HG03565 (cell line): Measurements from ENCODE around the gene RHOBTB3.
"Not testable (repeated sequence)": the region's sequence is repeated elsewhere in the genome, so short reads cannot be mapped to it uniquely, and the experiment has no call there.

Source experiments
- ATAC-seq: cut with Tn5 transposase; IDR thresholded peaks from one replicate; pipeline ENCODE4 v1.9.1; 2021; ENCODE audit warnings: mild to moderate bottlenecking, moderate library complexity; ENCODE audit not compliant: unreplicated experiment

The RHOBTB3 gene

GRCh38 chr5:95730730-95731570, at the start of gene RHOBTB3:
RHOBTB3 (plus strand) TSS chr5:95731336; CDS start chr5:95731683, 347 bp downstream.
- peak; percentile 32 for ATAC-seq

GRCh38 chr5:95682891-95683290, 48.2 kb upstream of the RHOBTB3 start, which contains the start of gene SPATA9:
SPATA9 (minus strand) TSS chr5:95682991; CDS start chr5:95682854, 137 bp downstream.
- ATAC-seq: no peak

- ATAC-seq: no peak
Measured at GRCh38 chr5:95684361-95684760, 46.8 kb upstream of the RHOBTB3 start.

- no peak for ATAC-seq
Measured at GRCh38 chr5:95686651-95687050, 44.5 kb upstream of the RHOBTB3 start.

- ATAC-seq: no peak
Measured at GRCh38 chr5:95689680-95690079, 41.5 kb upstream of the RHOBTB3 start.

GRCh38 chr5:95690333-95690732, 40.8 kb upstream of the RHOBTB3 start:
- ATAC-seq: no peak

- no peak for ATAC-seq
Measured at GRCh38 chr5:95697781-95698681, 33.1 kb upstream of the RHOBTB3 start.

GRCh38 chr5:95699337-95699736, 31.8 kb upstream of the RHOBTB3 start:
- ATAC-seq: no peak

- ATAC-seq: no peak
Measured at GRCh38 chr5:95701074-95701473, 30.1 kb upstream of the RHOBTB3 start.

GRCh38 chr5:95704150-95704549, 27.0 kb upstream of the RHOBTB3 start:
- no peak for ATAC-seq

- ATAC-seq: not testable (repeated sequence)
Measured at GRCh38 chr5:95706196-95706595, 24.9 kb upstream of the RHOBTB3 start.

GRCh38 chr5:95707055-95707454, 24.1 kb upstream of the RHOBTB3 start:
- ATAC-seq: no peak

- not testable (repeated sequence) for ATAC-seq
Measured at GRCh38 chr5:95707534-95708188, 23.5 kb upstream of the RHOBTB3 start.

- ATAC-seq: no peak
Measured at GRCh38 chr5:95708876-95709275, 22.3 kb upstream of the RHOBTB3 start.

GRCh38 chr5:95709967-95710650, 21.0 kb upstream of the RHOBTB3 start:
- no peak for ATAC-seq

- ATAC-seq: not testable (repeated sequence)
Measured at GRCh38 chr5:95710651-95711500, 20.3 kb upstream of the RHOBTB3 start.

GRCh38 chr5:95711501-95712346, 19.4 kb upstream of the RHOBTB3 start:
- no peak for ATAC-seq

- ATAC-seq: no peak
Measured at GRCh38 chr5:95712347-95712958, 18.7 kb upstream of the RHOBTB3 start.
